Measurements from ENCODE around the gene SFXN5.

SFXN5 gene

GRCh38 chr2:73027340-73027739, 44.2 kb downstream of the SFXN5 start:
- Histone ChIP-seq H3K4me3 (ENCODE audit: low read depth, low read length) (no peak overlapping the region), H3K4me1 (ENCODE audit: control insufficient read depth, insufficient read depth, low read length) (peaks cover 6% of the 10 kb centered on the region; the same call in 1 of the 2 replicates), H3K36me3 (ENCODE audit: control insufficient read depth in 2 of 2, insufficient read depth in 1 of 2, low read length in 2 of 2) (peaks cover 4 to 8% of the 10 kb centered on the region in 2 experiments; a peak in 2 of 3 replicates), H3K9me3 (ENCODE audit: control insufficient read depth, insufficient read depth, low read depth, low read length) (no peaks in the 10 kb centered on the region), H3K27ac (ENCODE audit: extremely low read depth, low read depth, low read length) (no peak overlapping the region)
- POLR2A ChIA-PET = no interaction called here
- TF ChIP-seq ZFP69B (tag by site-specific recombination; IDR thresholded peaks at IDR 0.05) (no peak), KLF16 (tag by site-specific recombination; IDR thresholded peaks at IDR 0.05) (no peak), SP7 (tag by site-specific recombination; IDR thresholded peaks at IDR 0.05) (no peak), ZNF654 (tag by site-specific recombination; IDR thresholded peaks at IDR 0.05; ENCODE audit: low read depth) (no peak), ZNF19 (tag by site-specific recombination; IDR thresholded peaks at IDR 0.05; ENCODE audit: low read depth) (no peak), WT1 (tag by site-specific recombination; IDR thresholded peaks at IDR 0.05) (no peak), SALL2 (tag by site-specific recombination; IDR thresholded peaks at IDR 0.05; ENCODE audit: borderline replicate concordance) (no peak), ZBTB48 (tag by site-specific recombination; IDR thresholded peaks at IDR 0.05) (no peak), ZNF24 (tag by site-specific recombination; IDR thresholded peaks at IDR 0.05) (no peak), ZFP37 (tag by site-specific recombination; IDR thresholded peaks at IDR 0.05) (no peak), ZNF341 (tag by site-specific recombination; IDR thresholded peaks at IDR 0.05; ENCODE audit: low read depth) (no peak)
- TF ChIP-seq, protein P1, sequence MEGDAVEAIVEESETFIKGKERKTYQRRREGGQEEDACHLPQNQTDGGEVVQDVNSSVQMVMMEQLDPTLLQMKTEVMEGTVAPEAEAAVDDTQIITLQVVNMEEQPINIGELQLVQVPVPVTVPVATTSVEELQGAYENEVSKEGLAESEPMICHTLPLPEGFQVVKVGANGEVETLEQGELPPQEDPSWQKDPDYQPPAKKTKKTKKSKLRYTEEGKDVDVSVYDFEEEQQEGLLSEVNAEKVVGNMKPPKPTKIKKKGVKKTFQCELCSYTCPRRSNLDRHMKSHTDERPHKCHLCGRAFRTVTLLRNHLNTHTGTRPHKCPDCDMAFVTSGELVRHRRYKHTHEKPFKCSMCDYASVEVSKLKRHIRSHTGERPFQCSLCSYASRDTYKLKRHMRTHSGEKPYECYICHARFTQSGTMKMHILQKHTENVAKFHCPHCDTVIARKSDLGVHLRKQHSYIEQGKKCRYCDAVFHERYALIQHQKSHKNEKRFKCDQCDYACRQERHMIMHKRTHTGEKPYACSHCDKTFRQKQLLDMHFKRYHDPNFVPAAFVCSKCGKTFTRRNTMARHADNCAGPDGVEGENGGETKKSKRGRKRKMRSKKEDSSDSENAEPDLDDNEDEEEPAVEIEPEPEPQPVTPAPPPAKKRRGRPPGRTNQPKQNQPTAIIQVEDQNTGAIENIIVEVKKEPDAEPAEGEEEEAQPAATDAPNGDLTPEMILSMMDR (tag by site-specific recombination; IDR thresholded peaks at IDR 0.05) = no peak
- CTCF ChIA-PET = no interaction called here

GRCh38 chr2:73023497-73023896, 48.0 kb downstream of the SFXN5 start:
- Histone ChIP-seq H3K9me3 (ENCODE audit: control insufficient read depth, insufficient read depth, low read depth, low read length) (no peaks in the 10 kb centered on the region), H3K4me3 (ENCODE audit: low read depth, low read length) (no peak overlapping the region), H3K4me1 (ENCODE audit: control insufficient read depth, insufficient read depth, low read length) (peaks cover 2% of the 10 kb centered on the region; the same call in 1 of the 2 replicates), H3K27ac (ENCODE audit: extremely low read depth, low read depth, low read length) (no peak overlapping the region), H3K36me3 (ENCODE audit: control insufficient read depth in 2 of 2, insufficient read depth in 1 of 2, low read length in 2 of 2) (peaks cover 4 to 15% of the 10 kb centered on the region in 2 experiments; a peak in 2 of 3 replicates)
- CTCF ChIA-PET = interaction anchor here (1.3 to 1.4 kb wide), 2 partner anchors 88 to 133 kb away, joined by 4 read pairs; no protein-coding TSS in a partner anchor
- POLR2A ChIA-PET = no interaction called here
- TF ChIP-seq GLI2 (tag by site-specific recombination; IDR thresholded peaks at IDR 0.05; ENCODE audit: borderline replicate concordance, low read depth) (no peak), ZBTB8A (tag by site-specific recombination; IDR thresholded peaks at IDR 0.05) (no peak), ZNF335 (tag by site-specific recombination; conservative IDR thresholded peaks at IDR 0.05) (no peak), ZNF23 (tag by site-specific recombination; IDR thresholded peaks at IDR 0.05; ENCODE audit: borderline replicate concordance) (no peak), ZFP41 (tag by site-specific recombination; IDR thresholded peaks at IDR 0.05; ENCODE audit: borderline replicate concordance) (no peak), ZNF391 (tag by site-specific recombination; IDR thresholded peaks at IDR 0.05; ENCODE audit: borderline replicate concordance, low read depth) (no peak), ZNF843 (tag by site-specific recombination; IDR thresholded peaks at IDR 0.05) (no peak), ZSCAN18 (tag by site-specific recombination; IDR thresholded peaks at IDR 0.05) (no peak), ZNF530 (tag by site-specific recombination; IDR thresholded peaks at IDR 0.05; ENCODE audit: low read depth) (no peak), ZNF548 (tag by site-specific recombination; IDR thresholded peaks at IDR 0.05) (no peak), ZNF202 (tag by site-specific recombination; IDR thresholded peaks at IDR 0.05; ENCODE audit: borderline replicate concordance) (no peak), ZNF768 (tag by site-specific recombination; IDR thresholded peaks at IDR 0.05) (no peak)
- TF ChIP-seq, protein P2, sequence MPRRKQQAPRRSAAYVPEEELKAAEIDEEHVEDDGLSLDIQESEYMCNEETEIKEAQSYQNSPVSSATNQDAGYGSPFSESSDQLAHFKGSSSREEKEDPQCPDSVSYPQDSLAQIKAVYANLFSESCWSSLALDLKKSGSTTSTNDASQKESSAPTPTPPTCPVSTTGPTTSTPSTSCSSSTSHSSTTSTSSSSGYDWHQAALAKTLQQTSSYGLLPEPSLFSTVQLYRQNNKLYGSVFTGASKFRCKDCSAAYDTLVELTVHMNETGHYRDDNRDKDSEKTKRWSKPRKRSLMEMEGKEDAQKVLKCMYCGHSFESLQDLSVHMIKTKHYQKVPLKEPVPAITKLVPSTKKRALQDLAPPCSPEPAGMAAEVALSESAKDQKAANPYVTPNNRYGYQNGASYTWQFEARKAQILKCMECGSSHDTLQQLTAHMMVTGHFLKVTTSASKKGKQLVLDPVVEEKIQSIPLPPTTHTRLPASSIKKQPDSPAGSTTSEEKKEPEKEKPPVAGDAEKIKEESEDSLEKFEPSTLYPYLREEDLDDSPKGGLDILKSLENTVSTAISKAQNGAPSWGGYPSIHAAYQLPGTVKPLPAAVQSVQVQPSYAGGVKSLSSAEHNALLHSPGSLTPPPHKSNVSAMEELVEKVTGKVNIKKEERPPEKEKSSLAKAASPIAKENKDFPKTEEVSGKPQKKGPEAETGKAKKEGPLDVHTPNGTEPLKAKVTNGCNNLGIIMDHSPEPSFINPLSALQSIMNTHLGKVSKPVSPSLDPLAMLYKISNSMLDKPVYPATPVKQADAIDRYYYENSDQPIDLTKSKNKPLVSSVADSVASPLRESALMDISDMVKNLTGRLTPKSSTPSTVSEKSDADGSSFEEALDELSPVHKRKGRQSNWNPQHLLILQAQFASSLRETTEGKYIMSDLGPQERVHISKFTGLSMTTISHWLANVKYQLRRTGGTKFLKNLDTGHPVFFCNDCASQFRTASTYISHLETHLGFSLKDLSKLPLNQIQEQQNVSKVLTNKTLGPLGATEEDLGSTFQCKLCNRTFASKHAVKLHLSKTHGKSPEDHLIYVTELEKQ (tag by site-specific recombination; IDR thresholded peaks at IDR 0.05; ENCODE audit: borderline replicate concordance) = no peak
- TF ChIP-seq, protein P3, sequence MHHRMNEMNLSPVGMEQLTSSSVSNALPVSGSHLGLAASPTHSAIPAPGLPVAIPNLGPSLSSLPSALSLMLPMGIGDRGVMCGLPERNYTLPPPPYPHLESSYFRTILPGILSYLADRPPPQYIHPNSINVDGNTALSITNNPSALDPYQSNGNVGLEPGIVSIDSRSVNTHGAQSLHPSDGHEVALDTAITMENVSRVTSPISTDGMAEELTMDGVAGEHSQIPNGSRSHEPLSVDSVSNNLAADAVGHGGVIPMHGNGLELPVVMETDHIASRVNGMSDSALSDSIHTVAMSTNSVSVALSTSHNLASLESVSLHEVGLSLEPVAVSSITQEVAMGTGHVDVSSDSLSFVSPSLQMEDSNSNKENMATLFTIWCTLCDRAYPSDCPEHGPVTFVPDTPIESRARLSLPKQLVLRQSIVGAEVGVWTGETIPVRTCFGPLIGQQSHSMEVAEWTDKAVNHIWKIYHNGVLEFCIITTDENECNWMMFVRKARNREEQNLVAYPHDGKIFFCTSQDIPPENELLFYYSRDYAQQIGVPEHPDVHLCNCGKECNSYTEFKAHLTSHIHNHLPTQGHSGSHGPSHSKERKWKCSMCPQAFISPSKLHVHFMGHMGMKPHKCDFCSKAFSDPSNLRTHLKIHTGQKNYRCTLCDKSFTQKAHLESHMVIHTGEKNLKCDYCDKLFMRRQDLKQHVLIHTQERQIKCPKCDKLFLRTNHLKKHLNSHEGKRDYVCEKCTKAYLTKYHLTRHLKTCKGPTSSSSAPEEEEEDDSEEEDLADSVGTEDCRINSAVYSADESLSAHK (tag by site-specific recombination; IDR thresholded peaks at IDR 0.05) = no peak

Measured in HEK293 (cell line).